Right cardiac atrium (tissue), 5 donors: ENCODE measurements around the gene C1QTNF6. TPM values are rescaled to one million over a fixed set of nuclear protein-coding genes. Genes with fewer than 3 reads are reported as not detected.
A peak's percentile ranks its signal among the peaks of the same experiment; 100 is the strongest.
"Not testable (repeated sequence)": the region's sequence is repeated elsewhere in the genome, so short reads cannot be mapped to it uniquely, and the experiment has no call there.

ENCODE experiments used
- ATAC-seq, 2 donors: fragments of 200-7000 bp; cut with Tn5 transposase; one replicate each; pipeline versions ENCODE4 v1.8.0 to v1.9.1; 2020; ENCODE audit warnings: moderate library complexity in 2 of 2, mild to moderate bottlenecking in 1 of 2
- DNase-seq, 3 donors: peaks; one replicate each; pipeline ENCODE4 v3.0.0-alpha.2; 2020
- H3K27ac ChIP-seq: one replicate; pipeline ENCODE4 v1.5.1; 2013; ENCODE audit warnings: mild to moderate bottlenecking, low read length, control low read depth, moderate library complexity
- H3K27me3 ChIP-seq: one replicate; pipeline ENCODE4 v1.6.1; 2013; ENCODE audit not compliant: control insufficient read depth, insufficient read depth
- H3K4me1 ChIP-seq: one replicate; pipeline ENCODE4 v1.6.1; 2013; ENCODE audit warnings: low read length; ENCODE audit not compliant: control insufficient read depth, insufficient read depth
- H3K4me3 ChIP-seq: one replicate; pipeline ENCODE4 v1.5.1; 2013; ENCODE audit warnings: low read length, control low read depth
- H3K9me3 ChIP-seq: one replicate; pipeline ENCODE4 v1.6.1; 2013; ENCODE audit warnings: low read length; ENCODE audit not compliant: control insufficient read depth
- whole genome bisulfite sequencing: extraction: QIAGEN DNeasy Blood & Tissue Kit; methylation state at CpG from one replicate; pipeline ENCODE4 v1.1.7; 2013; 5-methylcytosine and 5-hydroxymethylcytosine counted together
- intact Hi-C, 4 donors: fragments of 100-400 bp; cut with DNase I; formaldehyde crosslinking; loops; one replicate each; pipeline versions ENCODE4 v1.11.0 to v1.14.0; 2022 to 2023
- polyA plus RNA-seq: library from polyadenylated mRNA; stranded (reverse); fragments of 200-250 nt; gene quantifications from one replicate; pipeline ENCODE4 v1.2.3, GENCODE V29; 2013
- total RNA-seq, 4 donors: library from RNA; stranded (reverse); fragmentation: NEBNext Ultra II Directional; extraction: Animal tissue kit (Norgen Biotek cat#: 25700); gene quantifications; one replicate each; pipeline ENCODE4 v1.2.1, GENCODE V29; 2021
- donor health status: healthy with polysubstance abuse.
- donor health status: DM: no; HTN: yes; CAD: no.
- donor health status: DM: no; HTN: no; CAD: no.
- donor health status: DM: no; HTN: yes; CAD: no; lungs with severe emphysema.
- donor health status: DM: yes; HTN: yes; CAD: no.

Gene C1QTNF6
- total and polyA plus RNA-seq, 5 donors: 2.0 to 3.3 (median 2.8) TPM

DNA sequence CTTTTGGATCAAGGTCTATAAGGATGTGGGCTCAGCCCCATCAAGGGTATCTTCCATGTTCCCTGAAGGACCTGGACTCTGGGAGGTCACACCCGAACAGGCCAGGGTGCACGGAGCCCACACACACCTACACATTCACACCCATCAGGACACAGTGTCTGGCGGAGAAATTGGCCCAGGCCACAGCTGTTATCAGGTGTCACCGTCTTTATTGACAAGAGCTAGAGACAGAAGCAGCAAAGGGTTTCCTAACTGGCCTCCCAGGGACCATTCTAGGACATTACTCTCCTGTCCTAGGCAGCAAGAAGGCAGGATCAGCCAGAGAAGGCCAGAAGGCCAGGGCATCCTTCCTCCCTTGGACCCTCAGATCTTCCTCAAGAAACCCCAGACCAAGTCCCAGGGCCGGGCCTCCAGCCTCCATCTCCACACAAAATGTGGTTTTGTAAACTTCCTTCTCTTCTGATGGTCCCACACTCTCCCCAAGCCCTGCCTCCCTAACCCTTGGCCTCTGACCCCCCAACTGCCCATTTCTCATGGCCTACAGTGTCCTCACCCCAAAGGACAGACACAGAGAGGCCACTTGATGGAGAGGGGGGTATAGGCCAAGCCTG, 16.1 kb upstream of the C1QTNF6 start:
- no peak overlapping the region for H3K27ac ChIP-seq
- H3K4me3 ChIP-seq: no peak overlapping the region
- no peaks in the 10 kb centered on the region for H3K4me1 ChIP-seq
- no peaks in the 10 kb centered on the region for H3K27me3 ChIP-seq
- 75% methylated on average over 5 of the region's 5 CpGs for WGBS
- no peak for DNase-seq
- intact Hi-C loops: loop anchor here in 1 of 4 donors (5.0 to 10.0 kb wide), 2 partner anchors 42 to 119 kb away; no protein-coding TSS in a partner anchor
- ATAC-seq: no peak
- H3K9me3 ChIP-seq: no peaks in the 10 kb centered on the region

DNA sequence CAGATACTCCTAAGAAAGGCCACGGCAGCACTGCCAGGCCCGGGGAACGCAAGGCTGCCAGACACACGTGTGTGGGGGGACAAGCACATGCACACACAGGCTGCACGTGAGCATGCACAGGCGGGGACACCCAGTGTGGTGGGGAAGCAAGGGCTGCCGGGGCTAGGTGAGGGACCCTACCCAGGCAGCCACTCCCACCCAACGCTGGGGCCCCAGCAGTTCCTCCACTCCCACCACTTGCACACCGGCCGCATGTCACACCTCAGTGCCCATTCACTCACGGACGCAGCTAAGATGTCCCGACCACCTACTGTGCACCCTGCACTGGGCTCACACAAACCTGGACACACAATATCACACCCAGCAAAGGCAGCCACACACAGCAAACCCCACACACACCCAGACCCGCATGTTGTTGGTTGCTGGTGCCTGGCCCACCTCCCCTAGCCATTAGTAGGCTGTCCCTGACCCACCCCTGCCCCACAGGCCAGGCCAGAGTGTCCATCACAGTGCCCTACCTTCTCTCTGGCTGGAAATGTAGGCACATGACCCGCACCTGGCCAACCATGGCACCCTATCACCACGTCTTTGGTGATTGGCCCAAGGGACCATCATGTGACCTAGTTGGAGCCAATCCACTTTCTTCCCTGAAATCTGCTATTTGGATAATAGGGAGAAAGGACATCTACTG, 15.5 kb upstream of the C1QTNF6 start:
- no peaks in the 10 kb centered on the region for H3K9me3 ChIP-seq
- H3K27me3 ChIP-seq: no peaks in the 10 kb centered on the region
- no peak for DNase-seq
- intact Hi-C loops: loop anchor here in 1 of 4 donors (5.0 to 10.0 kb wide), 2 partner anchors 41 to 119 kb away; no protein-coding TSS in a partner anchor
- WGBS: 91% methylated on average over 16 of the region's 16 CpGs
- H3K27ac ChIP-seq: no peak overlapping the region
- no peaks in the 10 kb centered on the region for H3K4me1 ChIP-seq
- no peak for ATAC-seq
- H3K4me3 ChIP-seq: no peak overlapping the region

DNA sequence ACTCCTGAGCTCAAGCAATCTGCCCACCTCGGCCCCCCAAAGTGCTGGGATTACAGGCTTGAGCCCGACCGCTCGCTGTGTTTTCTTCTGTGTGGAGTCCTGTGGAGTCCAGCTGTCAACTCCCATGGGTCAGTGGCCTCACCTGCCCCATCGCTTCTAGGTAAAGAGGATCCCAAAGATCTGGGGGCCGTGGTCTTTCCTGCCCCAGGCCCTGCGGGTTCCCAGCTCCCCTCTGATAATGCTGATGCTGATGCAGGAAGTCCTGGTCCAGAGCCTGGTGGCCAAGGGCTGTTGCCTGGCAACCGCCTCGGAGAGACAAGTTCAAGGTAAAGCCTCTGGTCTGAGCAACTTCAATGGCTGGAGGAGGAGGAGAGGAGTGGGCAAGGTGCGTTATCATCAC, 14.7 kb upstream of the C1QTNF6 start:
- H3K4me1 ChIP-seq: peaks cover 5% of the 10 kb centered on the region
- H3K27me3 ChIP-seq: no peaks in the 10 kb centered on the region
- H3K4me3 ChIP-seq: no peak overlapping the region
- DNase-seq (peak in 1 of 3 donors; percentile 36), ATAC-seq (no peak)
- H3K27ac ChIP-seq: no peak overlapping the region
- intact Hi-C loops: loop anchor here in 1 of 4 donors (5.0 to 10.0 kb wide), 2 partner anchors 40 to 118 kb away; no protein-coding TSS in a partner anchor
- 88% methylated on average over 10 of the region's 10 CpGs for WGBS
- H3K9me3 ChIP-seq: no peaks in the 10 kb centered on the region

DNA sequence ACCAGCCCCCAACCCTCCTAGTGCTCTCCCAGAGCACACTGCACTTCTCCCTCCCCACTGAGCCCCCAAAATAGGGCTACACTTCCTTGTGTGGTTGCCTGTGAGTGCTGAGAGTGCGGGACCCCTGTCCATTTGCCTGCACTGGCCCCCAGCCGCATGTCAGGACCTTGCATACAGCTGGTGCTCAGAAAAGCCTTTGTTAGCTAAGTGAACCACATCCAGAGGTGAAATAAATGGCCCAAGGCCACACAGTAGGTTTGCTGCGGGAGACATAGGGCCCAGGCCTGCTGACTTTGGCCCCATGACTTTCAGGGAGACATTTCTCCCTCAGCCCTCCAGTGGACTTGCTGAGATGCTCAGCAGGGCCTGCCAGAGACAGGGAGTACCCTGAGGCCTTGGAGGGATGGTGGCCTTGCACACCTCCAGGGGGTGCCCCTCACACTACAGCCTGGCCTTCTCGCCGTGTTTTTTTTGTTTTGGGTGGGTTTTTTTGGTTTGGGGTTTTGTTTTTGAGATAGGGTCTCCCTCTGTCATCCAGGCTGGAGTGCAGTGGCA, 14.0 kb upstream of the C1QTNF6 start:
- ATAC-seq: no peak
- no peak for DNase-seq
- 88% methylated on average over 5 of the region's 5 CpGs for WGBS
- intact Hi-C loops: loop anchor here in 1 of 4 donors (5.0 to 10.0 kb wide), 2 partner anchors 40 to 117 kb away; no protein-coding TSS in a partner anchor
- no peaks in the 10 kb centered on the region for H3K27me3 ChIP-seq
- H3K9me3 ChIP-seq: no peaks in the 10 kb centered on the region
- no peak overlapping the region for H3K4me3 ChIP-seq
- H3K27ac ChIP-seq: no peak overlapping the region
- H3K4me1 ChIP-seq: peaks cover 10% of the 10 kb centered on the region

DNA sequence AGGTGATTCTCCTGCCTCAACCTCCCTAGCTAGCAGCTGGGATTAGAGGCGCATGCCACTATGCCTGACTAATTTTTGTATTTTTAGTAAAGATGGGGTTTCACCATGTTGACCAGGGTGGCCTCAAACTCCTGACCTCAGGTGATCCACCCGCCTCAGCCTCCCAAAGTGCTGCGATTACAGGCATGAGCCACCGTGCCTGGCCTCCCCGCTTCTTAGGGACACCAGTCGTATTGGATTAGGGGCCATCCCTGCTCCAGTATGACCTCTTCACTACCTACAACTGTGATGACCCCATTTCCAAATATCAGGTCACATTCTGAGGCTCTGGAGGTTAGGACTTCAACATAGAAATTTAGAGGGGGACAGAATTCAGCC, 13.4 kb upstream of the C1QTNF6 start:
- H3K27ac ChIP-seq, H3K27me3 ChIP-seq, H3K9me3 ChIP-seq, ATAC-seq, H3K4me3 ChIP-seq, DNase-seq: not testable (repeated sequence)
- 91% methylated on average over 6 of the region's 6 CpGs for WGBS
- H3K4me1 ChIP-seq: peaks cover 16% of the 10 kb centered on the region
- intact Hi-C loops: loop anchor here in 1 of 4 donors (5.0 to 10.0 kb wide), 2 partner anchors 39 to 117 kb away; no protein-coding TSS in a partner anchor

DNA sequence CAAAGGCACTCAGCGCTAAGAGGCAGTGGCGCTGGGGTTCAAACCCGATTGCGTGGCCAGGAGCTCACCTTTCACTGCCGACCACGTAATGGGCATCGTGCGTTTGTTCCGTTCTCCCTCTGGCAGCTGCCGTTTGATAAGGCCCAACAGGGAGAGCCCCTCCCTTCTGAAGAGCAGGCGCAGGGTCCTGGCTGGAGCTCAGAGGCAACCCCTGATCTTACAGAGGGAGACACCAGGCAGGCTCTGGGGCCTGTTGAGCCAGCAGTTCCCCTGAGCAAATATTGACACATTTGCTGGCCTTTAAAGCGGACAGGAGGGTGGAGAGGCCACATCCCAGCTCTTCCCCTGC, 11.7 kb upstream of the C1QTNF6 start:
- Histone ChIP-seq H3K27me3 (no peaks in the 10 kb centered on the region), H3K4me3 (no peak overlapping the region), H3K27ac (no peak overlapping the region), H3K4me1 (peaks cover 22% of the 10 kb centered on the region), H3K9me3 (no peaks in the 10 kb centered on the region)
- no peak for ATAC-seq
- intact Hi-C loops: loop anchor here (2.0 to 10.0 kb wide), 5 partner anchors 33 to 122 kb away; no protein-coding TSS in a partner anchor
- WGBS: 13% methylated on average over 12 of the region's 12 CpGs
- DNase-seq: no peak

DNA sequence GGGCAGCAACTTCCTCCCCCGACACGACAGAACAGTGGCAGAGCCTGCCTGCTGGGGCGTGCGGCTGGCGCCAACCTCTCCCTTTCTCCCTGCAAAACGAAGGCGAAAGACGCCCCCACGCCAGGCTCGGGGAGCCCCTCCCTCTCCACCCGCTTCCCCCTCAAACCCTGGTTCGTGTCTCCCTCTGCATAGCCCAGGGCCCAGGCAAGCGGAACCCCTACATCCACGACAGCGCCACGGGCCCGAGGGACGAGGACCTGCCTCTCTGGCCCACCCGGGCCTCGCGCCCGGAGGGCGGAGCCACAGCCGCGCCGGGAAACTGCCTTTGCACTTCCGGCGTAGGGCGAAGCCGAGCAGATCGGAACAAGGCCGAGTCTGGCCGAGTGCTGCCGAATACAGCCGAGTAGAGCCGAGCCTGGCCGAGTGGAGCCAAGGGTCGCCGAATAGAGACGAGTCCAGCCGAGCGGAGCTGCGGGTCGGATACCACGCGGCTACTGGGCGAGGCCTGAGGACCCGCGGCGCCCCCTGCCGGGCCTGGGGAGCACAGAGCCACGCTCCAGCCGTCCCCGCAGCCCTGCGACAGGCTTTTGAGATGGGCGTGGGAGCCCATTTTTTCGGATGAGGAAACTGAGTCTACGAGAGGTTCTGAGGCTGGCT, 11.2 kb upstream of the C1QTNF6 start:
- peak; percentile 93 to 94 for ATAC-seq
- H3K4me1 ChIP-seq: peaks cover 22% of the 10 kb centered on the region
- no peaks in the 10 kb centered on the region for H3K9me3 ChIP-seq
- intact Hi-C loops: loop anchor here in 3 of 4 donors (2.0 to 5.0 kb wide), 3 partner anchors 32 to 122 kb away; no protein-coding TSS in a partner anchor
- H3K27me3 ChIP-seq: no peaks in the 10 kb centered on the region
- H3K4me3 ChIP-seq: peak overlapping the region; percentile 56
- DNase-seq: peak; percentile 98 to 100 (median 100)
- peak overlapping the region; percentile 97 for H3K27ac ChIP-seq
- under 1% methylated on average over 58 of the region's 58 CpGs for WGBS

DNA sequence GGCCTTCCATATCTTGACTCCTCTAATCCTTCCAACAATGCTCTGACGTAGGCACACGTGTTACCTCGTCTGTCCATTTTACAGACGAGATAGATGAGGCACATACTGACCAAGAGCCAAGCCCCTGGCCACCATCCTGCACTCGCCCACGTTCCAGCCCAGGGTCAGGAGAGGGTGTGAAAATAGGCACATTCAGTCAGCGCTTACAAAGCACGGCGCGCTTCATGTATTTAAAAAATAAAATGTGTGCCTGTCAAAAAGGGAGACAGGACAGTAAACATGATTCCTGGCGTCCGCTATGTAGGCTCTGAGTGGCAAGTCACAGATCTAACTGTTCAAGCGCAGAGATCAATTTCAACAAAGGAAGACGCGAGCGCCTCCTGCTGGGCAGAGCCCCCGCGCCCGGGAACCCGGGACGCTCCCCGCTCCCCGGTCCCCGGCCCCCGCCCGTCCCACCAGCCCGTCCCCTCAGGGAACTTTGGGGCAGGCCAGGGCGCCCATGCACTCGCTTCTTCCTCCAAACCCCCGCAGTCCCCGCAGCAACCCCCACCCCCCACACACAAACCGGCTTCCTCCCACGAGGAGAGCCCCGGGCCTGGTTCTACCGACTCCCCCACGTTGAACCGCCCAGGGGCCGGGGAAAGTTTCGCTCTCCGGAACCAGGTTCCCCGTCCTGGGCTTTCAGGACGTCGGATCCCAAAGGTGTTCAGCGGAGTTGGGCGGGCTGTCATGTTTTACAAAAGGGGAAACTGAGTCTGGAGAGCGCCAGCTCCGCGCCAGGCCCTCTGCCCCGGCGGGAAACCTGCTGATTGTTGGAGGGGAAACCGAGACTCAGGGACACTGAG, 10.4 kb upstream of the C1QTNF6 start:
- no peaks in the 10 kb centered on the region for H3K27me3 ChIP-seq
- H3K4me3 ChIP-seq: peak overlapping the region; percentile 56
- H3K9me3 ChIP-seq: no peaks in the 10 kb centered on the region
- H3K4me1 ChIP-seq: peaks cover 22% of the 10 kb centered on the region
- intact Hi-C loops: loop anchor here in 3 of 4 donors (2.0 to 5.0 kb wide), 3 partner anchors 32 to 121 kb away; no protein-coding TSS in a partner anchor
- peak; percentile 70 to 71 for ATAC-seq
- peak; percentile 87 to 96 (median 95) for DNase-seq
- WGBS: 2% methylated on average over 51 of the region's 51 CpGs
- peak overlapping the region; percentile 97 for H3K27ac ChIP-seq

DNA sequence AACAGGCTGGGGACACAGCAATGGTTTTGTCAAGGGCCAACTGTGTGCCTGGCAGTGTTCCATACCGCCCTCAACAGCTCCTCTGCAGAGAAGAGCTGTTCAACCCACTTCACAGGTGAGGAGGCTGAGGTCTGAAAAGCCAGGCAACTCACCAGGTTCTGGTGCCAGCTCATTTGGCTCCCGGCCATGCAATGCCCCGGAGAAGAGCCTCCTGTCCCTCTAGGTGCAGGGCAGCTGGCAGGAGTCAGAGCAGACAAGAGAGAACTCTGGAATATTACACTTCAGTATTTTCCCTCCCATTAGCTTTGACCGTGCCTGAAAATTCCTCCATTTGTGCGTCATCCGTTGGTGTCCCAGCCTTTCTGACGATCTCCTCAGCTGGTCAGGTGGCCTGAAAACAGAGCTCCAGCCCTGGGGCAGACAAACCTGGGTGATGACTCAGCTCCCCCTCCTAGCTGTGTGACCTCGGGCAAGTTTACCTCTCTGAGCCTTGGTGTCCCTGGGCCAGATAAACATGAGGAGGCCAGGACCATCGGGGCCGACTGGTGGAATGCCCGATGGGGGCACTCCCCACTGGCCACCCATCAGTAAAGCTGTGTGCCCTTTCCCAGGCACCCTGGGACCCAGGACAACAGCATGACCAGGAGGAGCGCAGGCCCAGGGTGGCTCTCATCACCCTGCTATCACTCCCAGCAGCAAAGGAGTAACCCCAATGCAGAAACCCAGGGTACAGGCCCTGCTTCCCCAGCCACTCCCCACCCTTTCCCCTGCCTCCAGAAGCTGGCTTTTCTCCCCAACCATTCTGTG, 9.6 kb upstream of the C1QTNF6 start:
- intact Hi-C loops: loop anchor here in 3 of 4 donors (2.0 to 5.0 kb wide), 3 partner anchors 31 to 120 kb away; no protein-coding TSS in a partner anchor
- Histone ChIP-seq H3K4me3 (no peak overlapping the region), H3K27ac (peak overlapping the region; percentile 61), H3K9me3 (no peaks in the 10 kb centered on the region), H3K27me3 (no peaks in the 10 kb centered on the region), H3K4me1 (peaks cover 22% of the 10 kb centered on the region)
- DNase-seq: peak in 2 of 3 donors; percentile 51 to 82
- peak in 1 of 2 donors; percentile 9 for ATAC-seq
- 41% methylated on average over 12 of the region's 12 CpGs for WGBS
